CD8-positive, alpha-beta memory T cell (primary cell): ENCODE results near the gene CTCFL. TPM values are rescaled to one million over a fixed set of nuclear protein-coding genes. Genes with fewer than 3 reads are reported as not detected.
"Not testable (repeated sequence)": the region's sequence is repeated elsewhere in the genome, so short reads cannot be mapped to it uniquely, and the experiment has no call there.

Experiments
- CTCF ChIA-PET: fragments of 350-600 bp; sonication (Branson Sonifier 250); formaldehyde crosslinking; loops from one replicate; lab custom pipeline; 2021; ENCODE audit warnings: antibody characterized with exemption; lab: Charles Lee
- POLR2A ChIA-PET: fragments of 350-600 bp; sonication (Branson Sonifier 250); formaldehyde crosslinking; loops from one replicate; lab custom pipeline; 2021; ENCODE audit warnings: antibody characterized with exemption; lab: Charles Lee
- DNase-seq, 5 donors: peaks; one replicate each; pipeline versions ENCODE4 v3.0.0 to v3.0.0-alpha.2; 2020 to 2022; ENCODE audit warnings: mixed read lengths in 1 of 5
- H3K27ac ChIP-seq: one replicate; pipeline ENCODE4 v1.7.0; 2013; ENCODE audit warnings: low read depth, mild to moderate bottlenecking, low read length, moderate library complexity
- H3K27me3 ChIP-seq: 2 replicates; pipeline ENCODE4 v1.7.0; 2013; ENCODE audit warnings: low read length, mild to moderate bottlenecking; ENCODE audit not compliant: insufficient read depth, poor library complexity, severe bottlenecking
- H3K36me3 ChIP-seq: 2 replicates; pipeline ENCODE4 v1.7.0; 2013; ENCODE audit warnings: mild to moderate bottlenecking, low read length, moderate library complexity; ENCODE audit not compliant: insufficient read depth
- H3K4me1 ChIP-seq: 2 replicates; pipeline ENCODE4 v1.7.0; 2013; ENCODE audit warnings: mild to moderate bottlenecking, low read length, moderate library complexity; ENCODE audit not compliant: insufficient read depth
- H3K4me3 ChIP-seq: 2 replicates; pipeline ENCODE4 v1.7.0; 2013; ENCODE audit warnings: mild to moderate bottlenecking, low read length
- H3K9me3 ChIP-seq: 2 replicates; pipeline ENCODE4 v1.7.0; 2013; ENCODE audit warnings: mild to moderate bottlenecking, low read length
- H3K27ac Mint-ChIP-seq, 8 donors: one replicate each; pipeline ENCODE4 v1.8.0; 2020 to 2021; ENCODE audit warnings: mixed read lengths in 8 of 8, mild to moderate bottlenecking in 6 of 8, inconsistent platforms in 3 of 8, moderate library complexity in 3 of 8
- H3K27me3 Mint-ChIP-seq, 2 donors: one replicate each; pipeline ENCODE4 v1.8.0; 2020 to 2021; ENCODE audit warnings: mixed read lengths in 2 of 2, mild to moderate bottlenecking in 1 of 2, moderate library complexity in 1 of 2
- H3K36me3 Mint-ChIP-seq, 3 donors: one replicate each; pipeline ENCODE4 v1.8.0; 2020 to 2021; ENCODE audit warnings: mixed read lengths in 3 of 3, inconsistent platforms in 1 of 3, mild to moderate bottlenecking in 1 of 3
- H3K4me1 Mint-ChIP-seq, 3 donors: one replicate each; pipeline ENCODE4 v1.8.0; 2020 to 2021; ENCODE audit warnings: mixed read lengths in 3 of 3, inconsistent platforms in 1 of 3, mild to moderate bottlenecking in 1 of 3
- H3K4me3 Mint-ChIP-seq, 7 donors: one replicate each; pipeline ENCODE4 v1.8.0; 2020 to 2021; ENCODE audit warnings: mixed read lengths in 7 of 7, mild to moderate bottlenecking in 6 of 7, moderate library complexity in 4 of 7, inconsistent platforms in 2 of 7
- H3K9me3 Mint-ChIP-seq, 5 donors: one replicate each; pipeline ENCODE4 v1.8.0; 2020 to 2022; ENCODE audit warnings: mixed read lengths in 5 of 5, mild to moderate bottlenecking in 3 of 5, moderate library complexity in 2 of 5, inconsistent platforms in 1 of 5
- polyA plus RNA-seq: library from polyadenylated mRNA; unstranded; fragments of 300-500 nt; fragmentation: Illumina TruSeq; gene quantifications from one replicate; pipeline ENCODE4 v1.2.3, GENCODE V29; 2021
- total RNA-seq, 2 experiments: library from RNA; stranded (reverse); gene quantifications; one replicate each; pipeline ENCODE4 v1.2.3, GENCODE V29; 2021

CTCFL gene
- total and polyA plus RNA-seq, 3 experiments from 2014 or later: not detected

DNA sequence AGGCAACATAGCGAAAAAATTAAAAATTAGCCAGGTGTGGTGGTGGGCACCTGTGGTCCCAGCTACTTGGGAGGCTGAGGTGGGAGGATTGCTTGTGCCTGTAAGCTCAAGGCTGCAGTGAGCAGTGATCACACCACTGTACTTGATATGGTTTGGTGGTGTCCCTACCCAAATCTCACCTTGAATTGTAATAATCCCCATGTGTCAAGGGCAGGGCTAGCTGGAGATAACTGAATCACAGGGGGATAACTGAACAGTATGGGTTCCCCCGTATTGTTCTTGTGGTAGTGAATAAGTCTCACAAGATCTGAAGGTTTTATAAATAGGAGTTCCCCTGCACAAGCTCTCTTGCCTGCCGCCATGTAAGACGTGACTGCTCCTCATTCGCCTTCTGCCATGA, 52.5 kb downstream of the CTCFL start:
- H3K4me3 ChIP-seq, H3K27me3 ChIP-seq, H3K27ac ChIP-seq, H3K27me3 Mint-ChIP-seq, H3K4me3 Mint-ChIP-seq, H3K36me3 Mint-ChIP-seq, H3K36me3 ChIP-seq, H3K9me3 Mint-ChIP-seq, DNase-seq, H3K9me3 ChIP-seq: not testable (repeated sequence)
- H3K27ac Mint-ChIP-seq: peak overlapping the region in 3 of 8 donors; percentile 30 to 70 (median 44)
- H3K4me1 ChIP-seq: peaks cover 28% of the 10 kb centered on the region
- ChIA-PET POLR2A (interaction anchor here (1.4 kb wide), 1 partner anchor 80 kb away, joined by 5 read pairs; no protein-coding TSS in a partner anchor), CTCF (interaction anchor here (1.0 to 1.2 kb wide), 3 partner anchors 26 to 74 kb away, joined by 3 to 5 read pairs (median 3); no protein-coding TSS in a partner anchor)
- peaks cover 16 to 32% (median 16%) of the 10 kb centered on the region in 3 donors for H3K4me1 Mint-ChIP-seq

GRCh38 chr20:57471496-57472372, 53.2 kb downstream of the CTCFL start:
- Histone ChIP-seq H3K27ac (no peak overlapping the region), H3K4me1 (peaks cover 28% of the 10 kb centered on the region), H3K9me3 (no peaks in the 10 kb centered on the region), H3K36me3 (no peaks in the 10 kb centered on the region), H3K27me3 (no peaks in the 10 kb centered on the region), H3K4me3 (no peak overlapping the region)
- Mint-ChIP-seq H3K4me3 (no peak overlapping the region), H3K27ac (peak overlapping the region in 1 of 8 donors; percentile 97), H3K9me3 (no peaks in the 10 kb centered on the region), H3K4me1 (peaks cover 16 to 32% (median 16%) of the 10 kb centered on the region in 3 donors), H3K36me3 (no peaks in the 10 kb centered on the region), H3K27me3 (peaks cover 0 to 4% of the 10 kb centered on the region in 2 donors)
- DNase-seq: no peak
- ChIA-PET POLR2A (no interaction called here), CTCF (interaction anchor here (1.2 kb wide), 2 partner anchors 25 to 70 kb away, joined by 3 read pairs; no protein-coding TSS in a partner anchor)

GRCh38 chr20:57470666-57471495, 54.1 kb downstream of the CTCFL start:
- Histone ChIP-seq H3K27me3 (no peaks in the 10 kb centered on the region), H3K36me3 (no peaks in the 10 kb centered on the region), H3K9me3 (no peaks in the 10 kb centered on the region), H3K4me1 (peaks cover 22% of the 10 kb centered on the region), H3K4me3 (no peak overlapping the region), H3K27ac (no peak overlapping the region)
- DNase-seq: no peak
- no peak overlapping the region for H3K4me3 Mint-ChIP-seq
- ChIA-PET CTCF (no interaction called here), POLR2A (no interaction called here)
- peaks cover 12 to 27% (median 16%) of the 10 kb centered on the region in 3 donors for H3K4me1 Mint-ChIP-seq
- no peaks in the 10 kb centered on the region for H3K36me3 Mint-ChIP-seq
- no peak overlapping the region for H3K27ac Mint-ChIP-seq
- no peaks in the 10 kb centered on the region for H3K9me3 Mint-ChIP-seq
- peaks cover 0 to 4% of the 10 kb centered on the region in 2 donors for H3K27me3 Mint-ChIP-seq

- Mint-ChIP-seq H3K27me3 (peaks cover 0 to 4% of the 10 kb centered on the region in 2 donors), H3K4me1 (peaks cover 12 to 21% (median 16%) of the 10 kb centered on the region in 3 donors), H3K27ac (no peak overlapping the region), H3K4me3 (no peak overlapping the region), H3K36me3 (no peaks in the 10 kb centered on the region), H3K9me3 (no peaks in the 10 kb centered on the region)
- Histone ChIP-seq H3K27ac (no peak overlapping the region), H3K4me1 (peaks cover 17% of the 10 kb centered on the region), H3K9me3 (no peaks in the 10 kb centered on the region), H3K27me3 (no peaks in the 10 kb centered on the region), H3K4me3 (no peak overlapping the region), H3K36me3 (no peaks in the 10 kb centered on the region)
- no peak for DNase-seq
- POLR2A ChIA-PET: interaction anchor here (0.6 kb wide), 1 partner anchor 43 kb away, joined by 3 read pairs; no protein-coding TSS in a partner anchor
- CTCF ChIA-PET: interaction anchor here (1.0 kb wide), 1 partner anchor 86 kb away, joined by 3 read pairs; no protein-coding TSS in a partner anchor
These were observed 54.8 kb downstream of the CTCFL start for GRCh38 chr20:57470212-57470522.

DNA sequence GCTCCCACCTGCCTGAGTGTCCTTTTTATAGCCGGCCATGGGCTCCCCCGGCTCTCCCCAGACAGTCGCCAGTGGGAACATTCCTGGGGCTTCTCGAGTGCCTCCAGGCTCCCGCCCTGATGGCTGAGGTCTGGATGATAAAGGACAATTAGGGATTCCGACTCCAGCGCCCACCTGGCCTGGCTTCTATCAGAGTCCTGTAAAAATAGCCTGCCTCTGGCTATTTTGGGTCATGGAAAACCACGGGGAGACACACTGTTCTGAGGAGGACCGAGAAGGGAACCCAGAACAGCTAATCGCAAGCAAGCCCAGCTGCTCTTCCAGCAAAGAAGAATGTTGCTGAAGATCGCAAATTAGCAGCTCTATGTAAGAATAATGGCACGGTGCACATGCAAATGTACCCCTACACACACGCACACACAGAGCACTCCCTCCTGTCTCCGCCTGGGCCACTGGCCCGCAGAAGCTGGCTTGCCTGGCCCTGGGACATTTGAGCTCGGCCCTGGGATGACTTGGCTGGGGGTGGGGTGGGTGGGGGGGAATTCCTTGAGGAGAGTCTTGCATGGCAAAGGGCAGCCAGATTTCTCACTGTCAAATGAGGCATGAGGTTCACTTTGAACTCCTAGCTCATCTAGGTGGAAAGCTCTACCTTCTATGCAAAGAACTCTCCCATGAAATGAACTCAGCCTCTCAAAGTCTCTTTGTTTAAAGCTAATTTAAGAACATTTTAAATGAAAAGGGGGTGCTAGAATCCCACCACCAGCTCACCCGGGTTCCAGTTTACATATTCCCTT, 55.3 kb downstream of the CTCFL start:
- H3K9me3 Mint-ChIP-seq: no peaks in the 10 kb centered on the region

GRCh38 chr20:57468523-57469417, 56.2 kb downstream of the CTCFL start:
- Mint-ChIP-seq H3K4me1 (peaks cover 8 to 12% (median 12%) of the 10 kb centered on the region in 3 donors), H3K27ac (no peak overlapping the region), H3K27me3 (peaks cover 0 to 9% of the 10 kb centered on the region in 2 donors), H3K9me3 (no peaks in the 10 kb centered on the region), H3K36me3 (no peaks in the 10 kb centered on the region), H3K4me3 (no peak overlapping the region)
- DNase-seq: no peak
- no peak overlapping the region for H3K27ac ChIP-seq
- no peaks in the 10 kb centered on the region for H3K9me3 ChIP-seq
- peaks cover 9% of the 10 kb centered on the region for H3K4me1 ChIP-seq
- H3K4me3 ChIP-seq: no peak overlapping the region
- no peaks in the 10 kb centered on the region for H3K27me3 ChIP-seq
- ChIA-PET POLR2A (no interaction called here), CTCF (interaction anchor here (1.0 kb wide), 1 partner anchor 85 kb away, joined by 3 read pairs; no protein-coding TSS in a partner anchor)
- H3K36me3 ChIP-seq: no peaks in the 10 kb centered on the region

More for the DNA sequence above, 55.3 kb downstream of the CTCFL start:
- H3K4me1 ChIP-seq: peaks cover 17% of the 10 kb centered on the region
- H3K36me3 ChIP-seq: no peaks in the 10 kb centered on the region
- ChIA-PET CTCF (interaction anchor here (1.0 kb wide), 1 partner anchor 85 kb away, joined by 3 read pairs; no protein-coding TSS in a partner anchor), POLR2A (interaction anchor here (0.6 kb wide), 1 partner anchor 42 kb away, joined by 3 read pairs; no protein-coding TSS in a partner anchor)
- Mint-ChIP-seq H3K27ac (no peak overlapping the region), H3K36me3 (no peaks in the 10 kb centered on the region), H3K27me3 (peaks cover 0 to 6% of the 10 kb centered on the region in 2 donors), H3K4me3 (no peak overlapping the region), H3K4me1 (peaks cover 12 to 20% (median 16%) of the 10 kb centered on the region in 3 donors)
- H3K27me3 ChIP-seq: no peaks in the 10 kb centered on the region
- H3K4me3 ChIP-seq: no peak overlapping the region
- no peaks in the 10 kb centered on the region for H3K9me3 ChIP-seq
- DNase-seq: no peak
- H3K27ac ChIP-seq: no peak overlapping the region

GRCh38 chr20:57467742-57468141, 57.2 kb downstream of the CTCFL start:
- ChIA-PET CTCF (no interaction called here), POLR2A (no interaction called here)
- Mint-ChIP-seq H3K27ac (no peak overlapping the region), H3K36me3 (no peaks in the 10 kb centered on the region), H3K4me3 (no peak overlapping the region), H3K9me3 (no peaks in the 10 kb centered on the region), H3K27me3 (peaks cover 0 to 9% of the 10 kb centered on the region in 2 donors), H3K4me1 (peaks cover 0 to 2% (median 2%) of the 10 kb centered on the region in 3 donors)
- no peak for DNase-seq
- H3K27ac ChIP-seq: no peak overlapping the region
- no peaks in the 10 kb centered on the region for H3K27me3 ChIP-seq
- H3K4me3 ChIP-seq: no peak overlapping the region
- no peaks in the 10 kb centered on the region for H3K4me1 ChIP-seq
- no peaks in the 10 kb centered on the region for H3K9me3 ChIP-seq
- H3K36me3 ChIP-seq: no peaks in the 10 kb centered on the region
